Gastrocnemius medialis (tissue), 4 donors: ENCODE measurements around the gene KCTD12.

Experiments used
- POLR2A ChIP-seq, 2 donors: fragments of 450-650 bp; IDR thresholded peaks; one replicate each; pipeline ENCODE4 v1.6.1; 2017; ENCODE audit warnings: antibody characterized with exemption in 2 of 2, mild to moderate bottlenecking in 2 of 2, moderate library complexity in 2 of 2
- TF ChIP-seq, protein P1 (sequence below), 5 experiments: fragments of 450-650 bp in 3 of 5; fragments of 200-600 bp in 2 of 5; sonication (generic) in 2 of 5; IDR thresholded peaks in 4 of 5; conservative IDR thresholded peaks in 1 of 5; 1 replicate in 4 of 5; 2 replicates in 1 of 5; pipeline ENCODE4 v1.5.1; 2016 to 2019; ENCODE audit warnings: antibody characterized with exemption in 5 of 5, mild to moderate bottlenecking in 3 of 5, moderate library complexity in 3 of 5

DNA sequence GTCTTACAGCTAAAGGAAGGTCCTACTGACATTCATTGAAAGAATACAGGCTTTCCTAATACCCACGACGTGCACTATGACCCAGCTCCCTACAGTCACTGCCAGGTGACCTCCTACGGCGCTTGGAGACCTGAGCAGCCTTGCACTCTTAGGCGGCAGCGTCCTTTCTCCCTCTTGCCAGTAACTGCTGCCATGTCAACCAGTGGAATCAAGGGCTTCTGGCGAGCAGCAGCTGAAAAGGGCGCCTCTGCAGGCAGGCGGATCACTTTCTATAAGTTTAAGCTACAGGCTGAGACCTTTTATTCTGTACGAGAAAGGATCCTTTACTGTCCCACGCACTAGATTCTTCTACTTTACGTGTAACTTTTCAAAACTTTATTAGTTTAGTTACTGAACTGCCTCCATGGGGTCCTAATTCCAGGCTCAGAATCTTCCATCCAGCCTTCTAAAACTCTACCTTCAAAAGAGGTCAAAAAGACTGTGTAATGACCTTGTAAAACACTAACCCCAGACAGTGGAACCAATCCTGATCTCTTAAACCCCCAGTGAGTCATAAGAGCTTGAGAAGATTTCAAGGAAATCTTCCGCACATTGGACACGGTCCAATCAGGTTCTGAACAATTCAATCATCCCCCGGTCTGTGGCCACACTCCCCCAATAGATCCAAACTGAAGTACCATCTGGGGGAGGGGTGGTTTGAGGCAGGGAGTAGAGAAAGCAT is 1.9 kb downstream of the KCTD12 start:
- TF ChIP-seq, protein P1, sequence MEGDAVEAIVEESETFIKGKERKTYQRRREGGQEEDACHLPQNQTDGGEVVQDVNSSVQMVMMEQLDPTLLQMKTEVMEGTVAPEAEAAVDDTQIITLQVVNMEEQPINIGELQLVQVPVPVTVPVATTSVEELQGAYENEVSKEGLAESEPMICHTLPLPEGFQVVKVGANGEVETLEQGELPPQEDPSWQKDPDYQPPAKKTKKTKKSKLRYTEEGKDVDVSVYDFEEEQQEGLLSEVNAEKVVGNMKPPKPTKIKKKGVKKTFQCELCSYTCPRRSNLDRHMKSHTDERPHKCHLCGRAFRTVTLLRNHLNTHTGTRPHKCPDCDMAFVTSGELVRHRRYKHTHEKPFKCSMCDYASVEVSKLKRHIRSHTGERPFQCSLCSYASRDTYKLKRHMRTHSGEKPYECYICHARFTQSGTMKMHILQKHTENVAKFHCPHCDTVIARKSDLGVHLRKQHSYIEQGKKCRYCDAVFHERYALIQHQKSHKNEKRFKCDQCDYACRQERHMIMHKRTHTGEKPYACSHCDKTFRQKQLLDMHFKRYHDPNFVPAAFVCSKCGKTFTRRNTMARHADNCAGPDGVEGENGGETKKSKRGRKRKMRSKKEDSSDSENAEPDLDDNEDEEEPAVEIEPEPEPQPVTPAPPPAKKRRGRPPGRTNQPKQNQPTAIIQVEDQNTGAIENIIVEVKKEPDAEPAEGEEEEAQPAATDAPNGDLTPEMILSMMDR (IDR thresholded peaks at IDR 0.05 in 4 of 5, conservative IDR thresholded peaks at IDR 0.05 in 1 of 5) = no peak
- TF ChIP-seq POLR2A (IDR thresholded peaks at IDR 0.05) = no peak
